RKO (cell line): ENCODE data around the gene YLPM1.

ENCODE experiments used
- DNase-seq: peaks from one replicate; pipeline ENCODE4 v3.0.0-alpha.2; 2016; ENCODE audit warnings: low spot score

YLPM1 gene

GRCh38 chr14:74793506-74794155, 30.5 kb downstream of the YLPM1 start:
- DNase-seq = peak; percentile 7

- no peak for DNase-seq
Observed at GRCh38 chr14:74794947-74795346, 31.8 kb downstream of the YLPM1 start.

GRCh38 chr14:74799765-74800164, 36.6 kb downstream of the YLPM1 start:
- no peak for DNase-seq

GRCh38 chr14:74800780-74801179, 37.7 kb downstream of the YLPM1 start:
- no peak for DNase-seq

GRCh38 chr14:74801396-74801795, 38.3 kb downstream of the YLPM1 start:
- no peak for DNase-seq

GRCh38 chr14:74804219-74804825, 41.2 kb downstream of the YLPM1 start:
- peak; percentile 79 for DNase-seq

GRCh38 chr14:74807853-74808545, 44.9 kb downstream of the YLPM1 start:
- DNase-seq = no peak

GRCh38 chr14:74816124-74816523, 53.0 kb downstream of the YLPM1 start:
- no peak for DNase-seq

- no peak for DNase-seq
Observed at GRCh38 chr14:74820288-74820687, 57.2 kb downstream of the YLPM1 start.

- DNase-seq = no peak
Observed at GRCh38 chr14:74821267-74821915, 58.3 kb downstream of the YLPM1 start.

- peak; percentile 54 for DNase-seq
Observed at GRCh38 chr14:74824997-74825396, 61.9 kb downstream of the YLPM1 start.

- no peak for DNase-seq
Observed at GRCh38 chr14:74826574-74826973, 63.5 kb downstream of the YLPM1 start.

- DNase-seq = no peak
Observed at GRCh38 chr14:74829251-74829650, 66.1 kb downstream of the YLPM1 start.

GRCh38 chr14:74832849-74833248, 69.7 kb downstream of the YLPM1 start:
- DNase-seq = no peak

- no peak for DNase-seq
Observed at GRCh38 chr14:74834692-74835392, 71.7 kb downstream of the YLPM1 start.

- no peak for DNase-seq
Observed at GRCh38 chr14:74835645-74836250, 72.6 kb downstream of the YLPM1 start.

- no peak for DNase-seq
Observed at GRCh38 chr14:74836251-74836960, 73.3 kb downstream of the YLPM1 start.

GRCh38 chr14:74838166-74838565, 75.0 kb downstream of the YLPM1 start:
- no peak for DNase-seq

- DNase-seq = no peak
Observed at GRCh38 chr14:74840603-74841030, 77.5 kb downstream of the YLPM1 start.

- DNase-seq = no peak
Observed at GRCh38 chr14:74841230-74842207, 78.4 kb downstream of the YLPM1 start.
